Fibroblast of mammary gland (primary cell): Measurements from ENCODE around the gene IZUMO4.
A peak's percentile ranks its signal among the peaks of the same experiment; 100 is the strongest.

Experiments used
- DNase-seq: peaks from one replicate; pipeline ENCODE4 v3.0.0-alpha.2; 2010; ENCODE audit warnings: low read depth
- H3K4me3 ChIP-seq: 2 replicates; pipeline ENCODE4 v1.5.1; 2011; ENCODE audit warnings: low read depth, mild to moderate bottlenecking, low read length, moderate library complexity; ENCODE audit not compliant: control insufficient read depth
- TF ChIP-seq, protein P1 (sequence below): conservative IDR thresholded peaks from 2 replicates; pipeline ENCODE4 v1.5.1; 2011; ENCODE audit warnings: low read depth, low read length, inconsistent platforms; ENCODE audit not compliant: control insufficient read depth, insufficient read depth

The IZUMO4 gene

DNA sequence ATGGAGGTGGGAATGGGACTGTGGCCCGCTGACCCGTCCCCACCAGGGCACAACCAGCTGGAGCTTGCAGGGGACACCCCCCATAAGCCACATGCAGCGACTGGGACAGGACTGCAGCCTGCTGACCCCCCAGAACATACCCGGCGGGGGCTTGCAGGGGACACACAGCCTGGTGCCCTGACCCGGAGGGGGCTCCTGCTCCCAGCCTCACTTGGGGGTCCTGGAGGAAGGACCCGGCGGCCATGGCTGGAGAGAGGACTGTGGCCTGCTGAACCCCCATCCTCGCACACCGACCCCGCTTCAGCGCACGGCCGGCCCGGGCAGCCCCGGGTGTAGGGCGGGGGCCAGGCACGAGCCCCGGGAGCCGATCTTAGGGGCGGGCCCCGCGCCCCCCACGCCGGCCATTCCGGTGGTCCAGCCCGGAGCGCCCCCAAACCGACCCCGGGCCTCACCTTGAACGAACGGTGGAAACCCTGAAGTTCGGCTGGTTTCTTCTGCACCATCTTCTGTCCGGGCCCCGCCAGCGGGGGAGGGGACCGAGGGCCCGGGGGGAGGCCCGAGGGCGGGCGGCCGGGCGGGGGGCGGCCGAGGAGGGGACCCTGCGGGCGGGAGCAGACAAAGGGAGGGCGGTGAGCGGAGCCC lies 46.2 kb upstream of the IZUMO4 start:
- TF ChIP-seq, protein P1, sequence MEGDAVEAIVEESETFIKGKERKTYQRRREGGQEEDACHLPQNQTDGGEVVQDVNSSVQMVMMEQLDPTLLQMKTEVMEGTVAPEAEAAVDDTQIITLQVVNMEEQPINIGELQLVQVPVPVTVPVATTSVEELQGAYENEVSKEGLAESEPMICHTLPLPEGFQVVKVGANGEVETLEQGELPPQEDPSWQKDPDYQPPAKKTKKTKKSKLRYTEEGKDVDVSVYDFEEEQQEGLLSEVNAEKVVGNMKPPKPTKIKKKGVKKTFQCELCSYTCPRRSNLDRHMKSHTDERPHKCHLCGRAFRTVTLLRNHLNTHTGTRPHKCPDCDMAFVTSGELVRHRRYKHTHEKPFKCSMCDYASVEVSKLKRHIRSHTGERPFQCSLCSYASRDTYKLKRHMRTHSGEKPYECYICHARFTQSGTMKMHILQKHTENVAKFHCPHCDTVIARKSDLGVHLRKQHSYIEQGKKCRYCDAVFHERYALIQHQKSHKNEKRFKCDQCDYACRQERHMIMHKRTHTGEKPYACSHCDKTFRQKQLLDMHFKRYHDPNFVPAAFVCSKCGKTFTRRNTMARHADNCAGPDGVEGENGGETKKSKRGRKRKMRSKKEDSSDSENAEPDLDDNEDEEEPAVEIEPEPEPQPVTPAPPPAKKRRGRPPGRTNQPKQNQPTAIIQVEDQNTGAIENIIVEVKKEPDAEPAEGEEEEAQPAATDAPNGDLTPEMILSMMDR, result no peak
- no peak for DNase-seq
- H3K4me3 ChIP-seq, result peak overlapping the region; percentile 78

DNA sequence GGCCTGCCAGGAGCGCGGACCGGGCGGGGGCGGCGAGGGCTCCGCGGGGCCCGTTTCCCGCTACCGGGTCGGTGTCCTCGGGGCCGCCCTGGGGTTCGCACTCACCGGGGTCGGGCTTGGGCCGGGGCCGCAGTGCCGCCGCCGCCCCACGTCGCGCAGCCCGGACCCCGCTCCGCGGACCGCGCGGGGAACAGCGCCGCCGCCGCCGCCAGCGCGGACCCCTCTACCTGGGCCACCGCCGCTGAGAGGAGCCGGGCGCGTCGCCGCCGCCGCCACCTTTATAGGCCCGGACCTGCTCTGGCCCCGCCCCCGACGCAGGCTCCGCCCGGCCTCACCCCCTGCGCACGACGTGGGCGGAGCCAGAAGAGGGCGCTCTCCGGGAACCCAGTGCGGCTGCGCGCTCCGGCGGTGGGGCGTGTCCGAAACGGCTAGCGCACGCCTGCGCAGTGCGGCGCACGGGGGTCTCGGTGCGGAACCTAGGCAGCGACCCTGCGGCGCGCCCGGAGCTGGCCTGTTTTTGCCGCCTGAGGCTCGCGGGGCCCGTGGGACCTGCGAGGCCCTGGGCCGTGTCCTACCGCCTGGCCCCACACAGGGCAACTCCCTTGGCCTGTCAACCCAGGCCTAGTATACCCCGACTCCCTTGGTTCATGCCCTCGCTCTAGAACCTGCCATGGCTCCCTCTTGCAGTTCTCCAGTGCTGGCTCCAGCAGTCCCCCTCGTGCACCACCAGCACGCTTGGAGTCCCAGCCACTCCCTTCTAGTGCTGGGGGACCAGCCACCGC lies 45.5 kb upstream of the IZUMO4 start, which contains the start of gene MKNK2:
Gene MKNK2 (minus strand): TSS at position 254 of the 782 bp plus-strand sequence. CDS start 393 bp downstream, outside the sequence.
- TF ChIP-seq, protein P1, result no peak
- H3K4me3 ChIP-seq, result peak within 1 kb of the TSS; percentile 78
- DNase-seq, result peak; percentile 77

DNA sequence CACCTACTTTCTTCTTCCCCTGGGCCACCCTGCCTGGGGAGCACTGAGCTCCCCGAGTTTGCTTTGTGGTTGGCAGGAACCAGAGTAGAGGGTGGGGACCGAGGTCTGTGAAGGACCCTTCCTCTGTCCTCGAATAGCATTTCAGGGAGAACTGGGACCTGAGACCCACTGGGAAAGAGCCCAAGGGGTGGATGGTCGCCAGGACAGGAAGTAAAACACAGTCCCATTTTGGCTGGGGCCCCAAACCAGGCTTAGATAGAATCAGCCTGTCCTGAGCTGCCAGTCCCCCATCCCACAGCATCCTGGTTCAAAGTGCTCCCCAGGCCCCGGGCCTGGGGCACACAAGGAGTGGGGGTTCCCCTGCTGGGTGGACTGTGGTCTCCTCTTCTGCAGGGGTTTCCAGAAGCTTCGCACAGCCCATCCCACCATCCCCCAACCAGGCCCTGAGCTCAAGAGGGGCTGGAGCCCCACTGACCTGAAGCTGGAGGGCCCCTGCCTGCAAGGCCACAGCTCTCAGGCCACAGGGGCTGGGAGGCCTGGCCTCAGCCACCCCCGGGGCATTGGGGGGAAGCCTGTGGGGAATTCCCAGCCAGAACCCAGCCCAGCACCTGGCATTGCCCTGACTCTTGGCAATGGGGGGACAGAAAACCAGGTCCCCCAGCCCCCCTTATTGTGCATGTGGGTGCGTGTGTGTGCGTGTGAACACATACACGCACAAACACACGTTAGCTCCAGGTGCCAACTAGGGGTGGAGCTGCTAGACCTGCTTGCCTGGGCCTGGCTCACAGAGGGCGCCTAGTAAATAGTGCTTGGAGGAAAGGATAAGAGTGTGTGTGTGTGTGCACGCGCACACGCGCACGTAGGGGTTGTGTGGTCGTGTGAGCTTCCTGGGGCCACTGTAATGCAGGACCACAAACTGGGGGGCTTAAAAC lies 44.7 kb upstream of the IZUMO4 start:
- TF ChIP-seq, protein P1, result no peak
- DNase-seq, result no peak
- no peak overlapping the region for H3K4me3 ChIP-seq

DNA sequence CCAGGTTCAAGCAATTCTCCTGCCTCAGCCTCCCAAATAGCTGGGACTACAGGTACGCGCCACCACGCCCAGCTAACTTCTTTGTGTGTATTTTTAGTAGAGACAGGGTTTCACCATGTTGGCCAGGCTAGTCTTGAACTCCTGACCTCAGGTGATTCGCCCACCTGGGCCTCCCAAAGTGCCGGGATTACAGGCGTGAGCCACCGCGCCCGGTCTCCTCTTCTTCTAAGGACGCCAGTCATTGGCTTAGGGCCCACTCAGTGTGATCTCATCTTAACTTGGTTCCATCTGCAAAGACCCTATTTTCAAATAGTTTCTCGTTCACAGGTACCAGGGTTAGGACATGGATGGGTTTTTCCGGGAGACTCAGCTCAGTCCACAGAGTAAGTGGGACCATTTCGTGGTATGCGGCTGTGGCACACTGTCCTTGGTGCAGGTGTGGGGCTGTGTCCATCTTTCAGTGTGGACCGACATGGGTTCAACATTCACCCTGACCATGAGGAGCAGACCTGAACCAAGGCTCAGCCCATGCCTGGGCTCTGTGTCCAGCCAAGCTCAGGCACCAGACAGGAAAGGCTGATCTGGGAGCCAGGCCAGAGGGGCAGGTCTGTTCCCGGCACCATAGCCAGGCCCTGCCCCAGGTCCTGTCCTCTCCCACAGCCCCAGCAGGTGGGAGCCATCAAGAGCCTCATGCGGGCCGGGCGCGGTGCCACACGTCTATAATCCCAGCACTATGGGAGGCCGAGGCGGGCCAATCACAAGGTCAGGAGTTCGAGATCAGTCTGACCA lies 42.9 kb upstream of the IZUMO4 start:
- DNase-seq, result no peak
- TF ChIP-seq, protein P1, result no peak
- no peak overlapping the region for H3K4me3 ChIP-seq

DNA sequence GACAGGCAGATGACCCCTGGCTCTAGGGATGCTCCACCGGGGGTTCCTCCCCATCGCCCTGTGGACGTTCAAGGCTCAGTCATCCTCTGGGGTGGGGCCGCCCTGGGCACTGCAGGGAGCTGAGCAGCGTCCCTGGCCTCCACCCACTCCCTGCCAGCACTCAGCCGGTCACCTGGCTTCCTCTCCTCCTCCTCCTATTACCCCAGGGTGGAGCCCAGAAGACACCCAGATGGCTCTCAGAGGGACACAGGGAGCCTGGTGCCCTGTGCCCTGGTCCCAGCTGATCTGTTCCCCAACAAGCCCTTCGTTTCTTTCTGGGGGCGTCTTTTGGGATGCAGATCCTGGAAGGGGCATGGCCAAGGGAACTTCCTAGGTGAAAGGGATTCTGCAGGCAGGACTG lies 42.0 kb upstream of the IZUMO4 start:
- TF ChIP-seq, protein P1, result no peak
- H3K4me3 ChIP-seq, result no peak overlapping the region
- no peak for DNase-seq
